SH-SY5Y (cell line): Measurements from ENCODE around the gene RNF112.

ENCODE experiments used
- GATA2 ChIP-seq: IDR thresholded peaks from 2 replicates; pipeline ENCODE4 v1.6.1; 2011; ENCODE audit warnings: mild to moderate bottlenecking, low read depth, low read length
- GATA3 ChIP-seq: IDR thresholded peaks from 2 replicates; pipeline ENCODE4 v1.6.1; 2011; ENCODE audit warnings: low read depth, mild to moderate bottlenecking, low read length, moderate library complexity

DNA sequence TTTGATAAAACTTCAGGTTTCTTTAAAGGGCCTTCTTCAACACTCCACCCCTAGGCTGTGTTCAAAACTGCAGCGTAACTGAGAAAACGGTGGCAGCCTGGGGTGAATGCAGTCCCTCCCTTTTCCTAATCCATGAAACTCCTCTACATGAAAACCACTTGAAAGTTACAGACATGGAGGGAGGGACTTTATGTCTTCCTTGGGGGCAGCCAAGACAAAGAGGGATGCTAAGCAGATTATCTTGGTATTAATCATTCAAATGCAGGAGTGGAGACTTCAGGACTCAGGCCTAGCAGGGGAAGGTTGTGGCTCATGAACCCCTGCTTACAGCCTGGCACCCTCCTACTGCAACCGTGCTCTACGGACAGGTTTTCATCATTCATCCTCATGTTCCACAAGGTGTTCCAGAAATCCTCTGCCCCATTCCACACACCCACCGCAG, 46.8 kb downstream of the RNF112 start:
- TF ChIP-seq GATA3, result no peak
- no peak for TF ChIP-seq GATA2
